ENCODE results near the gene ARHGEF7.

GRCh38 chr13:111328574-111329410 is 213.7 kb downstream of the ARHGEF7 start:
- TF ChIP-seq CTCF (IDR thresholded peaks at IDR 0.05; ENCODE audit: low read depth, low read length) (no peak), EZH2phosphoT487 (IDR thresholded peaks at IDR 0.05; ENCODE audit: low read depth) (no peak)

All from OCI-LY3 (cell line).